Measurements from ENCODE around the gene DERA. TPM values are rescaled to one million over a fixed set of nuclear protein-coding genes. Genes with fewer than 3 reads are reported as not detected.
A peak's percentile ranks its signal among the peaks of the same experiment; 100 is the strongest.

Gene DERA
- total and polyA plus RNA-seq, 2 of the 13 experiments (the other 11 are each of a cell fraction or from before 2014, with no cell fraction given) = 24.0 to 51.3 TPM

GRCh38 chr12:15862840-15863239, 48.3 kb upstream of the DERA start (continued):
- TF ChIP-seq ARID3A (IDR thresholded peaks at IDR 0.05; ENCODE audit: low read depth, low read length) (peak; percentile 81), ZNF777 (CRISPR knock-in tag; IDR thresholded peaks at IDR 0.05) (no peak), FOXP1 (IDR thresholded peaks at IDR 0.05) (no peak), FOXP1 (CRISPR knock-in tag; IDR thresholded peaks at IDR 0.05) (peak; percentile 45; the same call in 1 of the 2 replicates), CHCHD3 (CRISPR knock-in tag; IDR thresholded peaks at IDR 0.05) (no peak), ZNF264 (CRISPR knock-in tag; IDR thresholded peaks at IDR 0.05) (peak; percentile 70; the same call in 1 of the 2 replicates), CHD2 (IDR thresholded peaks at IDR 0.05; ENCODE audit: low read depth, low read length) (no peak), JUND (CRISPR knock-in tag; IDR thresholded peaks at IDR 0.05) (no peak), POLR2G (IDR thresholded peaks at IDR 0.05; ENCODE audit: low read depth, low read length) (no peak), ERF (CRISPR knock-in tag; IDR thresholded peaks at IDR 0.05) (0 out of 2 replicates have a peak, but pooled peaks have one; percentile 36), FOXP4 (CRISPR knock-in tag; IDR thresholded peaks at IDR 0.05) (peak; percentile 36; the same call in 1 of the 2 replicates), NFE2 (CRISPR knock-in tag; IDR thresholded peaks at IDR 0.05) (no peak), BCL6 (CRISPR knock-in tag; IDR thresholded peaks at IDR 0.05) (peak; percentile 84), THRA (CRISPR knock-in tag; IDR thresholded peaks at IDR 0.05; ENCODE audit: borderline replicate concordance) (peak; percentile 72; the same call in 1 of the 2 replicates), SMYD3 (CRISPR knock-in tag; IDR thresholded peaks at IDR 0.05) (no peak), ZBTB39 (CRISPR knock-in tag; IDR thresholded peaks at IDR 0.05) (0 out of 2 replicates have a peak, but pooled peaks have one; percentile 26), ARID5B (CRISPR knock-in tag; IDR thresholded peaks at IDR 0.05) (peak; percentile 92), SAP130 (CRISPR knock-in tag; IDR thresholded peaks at IDR 0.05; ENCODE audit: low read depth) (peak; percentile 57), MIXL1 (CRISPR knock-in tag; IDR thresholded peaks at IDR 0.05) (peak; percentile 56; the same call in 1 of the 2 replicates), CREM (IDR thresholded peaks at IDR 0.05) (peak; percentile 31; the same call in 1 of the 2 replicates), CREM (CRISPR knock-in tag; IDR thresholded peaks at IDR 0.05) (no peak), FOXO1 (CRISPR knock-in tag; IDR thresholded peaks at IDR 0.05) (peak; percentile 50; the same call in 1 of the 2 replicates)

Measured in HepG2 (cell line).